K562 (cell line): ENCODE data around the gene CGN. TPM values are rescaled to one million over a fixed set of nuclear protein-coding genes. Genes with fewer than 3 reads are reported as not detected.

Experiments used
- ATAC-seq: fragments of 200-7000 bp; cut with Tn5 transposase; 3 replicates; pipeline ENCODE4 v1.9.1; 2020; ENCODE audit warnings: moderate library complexity
- BruUV-seq: library from RNA; stranded (reverse); fragments of 400-500 nt; replicated peaks from 2 replicates; lab custom pipeline; 2021; lab: Mats Ljungman, UMichigan
- CTCF ChIA-PET: fragments of 300-600 bp; formaldehyde crosslinking; extraction: SDS; loops from one replicate; lab custom pipeline; 2021; ENCODE audit warnings: low intra/inter-chr PET ratio; lab: Yijun Ruan, JAX
- POLR2A ChIA-PET: fragments of 300-600, 350-650 bp; sonication (Branson Sonifier 250); formaldehyde crosslinking; extraction: SDS; loops from one replicate; lab custom pipeline; 2021; ENCODE audit warnings: antibody characterized with exemption, inconsistent platforms; lab: Yijun Ruan, JAX
- DNase-seq, 4 experiments: peaks; one replicate each; pipeline versions ENCODE4 v3.0.0 to v3.0.0-alpha.2; 2011 to 2018; ENCODE audit warnings: low spot score in 3 of 4, mixed read lengths in 3 of 4; ENCODE audit errors: extremely low read depth in 1 of 4
- FAIRE-seq: peaks from 2 replicates; lab custom pipeline; 2011; peaks lifted over from hg19 to GRCh38; lab: Jason Lieb, UNC
- H2AFZ ChIP-seq: 2 replicates; pipeline ENCODE4 v1.6.0; 2011; ENCODE audit warnings: low read depth, low read length, control low read depth, inconsistent platforms
- H3K27ac ChIP-seq: fragments of 200-600 bp; 3 replicates; pipeline ENCODE4 v1.8.0; 2011; ENCODE audit warnings: low read depth, mild to moderate bottlenecking, control low read depth, inconsistent platforms, low read length, moderate library complexity, mixed read lengths; ENCODE audit errors: extremely low read depth
- H3K27me3 ChIP-seq, 2 experiments: fragments of 300-600 bp in 1 of 2; 2 replicates in 1 of 2; 3 replicates in 1 of 2; pipeline versions ENCODE4 v1.6.0 to v1.8.0; 2011; ENCODE audit warnings: inconsistent platforms in 2 of 2, low read length in 2 of 2, mild to moderate bottlenecking in 1 of 2, mixed read lengths in 1 of 2, moderate library complexity in 1 of 2; ENCODE audit not compliant: control insufficient read depth in 2 of 2, insufficient read depth in 2 of 2
- H3K36me3 ChIP-seq: fragments of 300-600 bp; 3 replicates; pipeline ENCODE4 v1.8.0; 2011; ENCODE audit warnings: mild to moderate bottlenecking, low read length, inconsistent platforms; ENCODE audit not compliant: control insufficient read depth, insufficient read depth
- H3K4me1 ChIP-seq, 2 experiments: fragments of 200-600 bp in 1 of 2; replicated peaks in 1 of 2; 2 replicates in 1 of 2; 3 replicates in 1 of 2; pipeline versions ENCODE4 v1.5.1 to v1.8.0; 2011; ENCODE audit warnings: inconsistent platforms in 2 of 2, low read length in 2 of 2, mild to moderate bottlenecking in 1 of 2, mixed read lengths in 1 of 2, moderate library complexity in 1 of 2; ENCODE audit not compliant: control insufficient read depth in 2 of 2, insufficient read depth in 2 of 2
- H3K4me2 ChIP-seq: 2 replicates; pipeline ENCODE4 v1.6.1; 2011; ENCODE audit warnings: low read length, control low read depth, inconsistent platforms, mixed read lengths; ENCODE audit not compliant: insufficient read depth
- H3K4me3 ChIP-seq: fragments of 200-600 bp; sonication (generic), shearing (Covaris generic); 2 replicates; pipeline ENCODE4 v1.5.1; 2016; ENCODE audit warnings: control low read depth, inconsistent platforms
- H3K79me2 ChIP-seq: fragments of 200-600 bp; 3 replicates; pipeline ENCODE4 v1.8.0; 2011; ENCODE audit warnings: low read length, inconsistent platforms; ENCODE audit not compliant: control insufficient read depth, insufficient read depth
- H3K9ac ChIP-seq, 2 experiments: 2 replicates each; pipeline versions ENCODE4 v1.6.0 to v1.6.1; 2011; ENCODE audit warnings: low read depth in 2 of 2, low read length in 2 of 2, control low read depth in 1 of 2, inconsistent platforms in 1 of 2, mild to moderate bottlenecking in 1 of 2, mixed read lengths in 1 of 2; ENCODE audit not compliant: insufficient read depth in 1 of 2
- H3K9me1 ChIP-seq: one replicate; pipeline ENCODE4 v1.6.0; 2011; ENCODE audit warnings: inconsistent platforms, mild to moderate bottlenecking, low read length, moderate library complexity; ENCODE audit not compliant: control insufficient read depth, insufficient read depth
- H3K9me3 ChIP-seq: replicated peaks from 2 replicates; pipeline ENCODE4 v1.5.1; 2011; ENCODE audit warnings: low read depth, low read length, inconsistent platforms; ENCODE audit not compliant: control insufficient read depth, insufficient read depth
- H4K20me1 ChIP-seq: replicated peaks from 2 replicates; pipeline ENCODE4 v1.6.1; 2011; ENCODE audit warnings: low read length, inconsistent platforms, mixed read lengths; ENCODE audit not compliant: control insufficient read depth, insufficient read depth
- CBFA2T3 ChIP-seq: fragments of 450-650 bp; IDR thresholded peaks from 2 replicates; pipeline ENCODE4 v1.6.1; 2017
- CHAMP1 ChIP-seq: fragments of 450-650 bp; IDR thresholded peaks from 2 replicates; pipeline ENCODE4 v1.6.1; 2016; ENCODE audit warnings: mild to moderate bottlenecking
- DNMT1 ChIP-seq: fragments of 450-650 bp; IDR thresholded peaks from 2 replicates; pipeline ENCODE4 v1.6.1; 2016; ENCODE audit warnings: antibody characterized with exemption, mild to moderate bottlenecking
- ELK1 ChIP-seq: sonication (generic); formaldehyde crosslinking; IDR thresholded peaks from 2 replicates; pipeline ENCODE4 v1.8.1; 2022; ENCODE audit warnings: missing genetic modification reagents
- MXD1 ChIP-seq: fragments of 250-450 bp; sonication (Bioruptor Pico); IDR thresholded peaks from 2 replicates; pipeline ENCODE4 v1.8.0; 2021; ENCODE audit warnings: borderline replicate concordance, mild to moderate bottlenecking, moderate library complexity; ENCODE audit not compliant: poor library complexity, severe bottlenecking
- ZNF134 ChIP-seq: fragments of 250-450 bp; sonication (Bioruptor Pico); conservative IDR thresholded peaks from 2 replicates; pipeline ENCODE4 v1.4.0; 2020
- ZSCAN32 ChIP-seq: fragments of 450-650 bp; formaldehyde crosslinking; IDR thresholded peaks from 2 replicates; pipeline ENCODE4 v1.4.0; 2020; ENCODE audit warnings: mild to moderate bottlenecking, moderate library complexity
- WGBS: fragments of 100-300 bp; shearing (Covaris generic); methylation state at CpG from one replicate; pipeline ENCODE4 v1.1.6; 2016; ENCODE audit warnings: low coverage, mixed read lengths; ENCODE audit not compliant: insufficient coverage; ENCODE audit errors: missing lambda C conversion rate; 5-methylcytosine and 5-hydroxymethylcytosine counted together
- in situ Hi-C: fragments of 300-500 bp; cut with MboI; formaldehyde crosslinking; loops from 4 replicates; pipeline ENCODE4 v1.15.0; 2018; ENCODE audit warnings: inconsistent platforms, mixed read lengths
- intact Hi-C: fragments of 100-400 bp; cut with micrococcal nuclease; formaldehyde crosslinking; loops from 2 replicates; pipeline ENCODE4 v1.14.2; 2022
- polyA plus RNA-seq, 8 experiments: library from polyadenylated mRNA; depleted of rRNA in 4 of 8; stranded (reverse) in 5 of 8; unstranded in 3 of 8; fragments of >200 nt; fragmentation: Nextera tagmentation in 2 of 8; fragmentation: Illumina TruSeq in 1 of 8; extraction: Ambion mirVana in 2 of 8; extraction: Trizol in 1 of 8; gene quantifications; 2 replicates each; pipeline versions ENCODE4 v1.2.1 to v1.2.3, GENCODE V29; 2011 to 2014; ENCODE audit warnings: inconsistent platforms in 1 of 8, missing spikeins in 1 of 8
- total RNA-seq, 7 experiments: library from RNA; depleted of rRNA in 6 of 7; stranded (reverse); fragments of >200 nt in 6 of 7; fragmentation: Illumina TruSeq in 2 of 7; extraction: Trizol in 2 of 7; gene quantifications; 2 replicates each; pipeline versions ENCODE4 v1.2.1 to v1.2.3, GENCODE V29; 2011 to 2021; ENCODE audit warnings: low replicate concordance in 1 of 7
- TF ChIP-seq, protein P1 (sequence below): fragments of 450-650 bp; IDR thresholded peaks from 2 replicates; pipeline ENCODE4 v1.6.1; 2016; ENCODE audit warnings: antibody characterized with exemption
- TF ChIP-seq, protein P2 (sequence below): conservative IDR thresholded peaks from 2 replicates; pipeline ENCODE4 v1.6.1; 2011; ENCODE audit warnings: low read depth, mild to moderate bottlenecking, low read length; ENCODE audit not compliant: control insufficient read depth
- TF ChIP-seq, protein P3 (sequence below): sonication (generic); formaldehyde crosslinking; IDR thresholded peaks from 2 replicates; pipeline ENCODE4 v1.8.0; 2022; ENCODE audit warnings: mild to moderate bottlenecking, missing genetic modification reagents
- TF ChIP-seq, protein P4 (sequence below): sonication (generic); formaldehyde crosslinking; IDR thresholded peaks from 2 replicates; pipeline ENCODE4 v1.8.0; 2022; ENCODE audit warnings: missing genetic modification reagents, mild to moderate bottlenecking, moderate library complexity, borderline replicate concordance

Gene CGN
- total and polyA plus RNA-seq, 9 of the 15 experiments (the other 6 are each of a cell fraction or from before 2014, with no cell fraction given), result 0.03 to 1.4 (median 0.14) TPM; not detected in 2

GRCh38 chr1:151509350-151510019 lies 1.7 kb upstream of the CGN start:
- no peak for DNase-seq
- no peak for FAIRE-seq
- CTCF ChIA-PET, result no interaction called here
- Histone ChIP-seq H3K36me3 (no peaks in the 10 kb centered on the region), H3K9me3 (no peaks in the 10 kb centered on the region), H3K27me3 (peaks cover 5 to 32% of the 10 kb centered on the region in 2 experiments; a peak in 3 of 5 replicates), H3K4me1 (peaks cover 8 to 19% of the 10 kb centered on the region in 2 experiments; a peak in 3 of 5 replicates), H4K20me1 (no peaks in the 10 kb centered on the region; the same call in 1 of the 2 replicates), H3K9ac (no peak overlapping the region), H3K79me2 (no peaks in the 10 kb centered on the region), H3K27ac (no peak overlapping the region), H3K4me2 (no peak overlapping the region), H3K4me3 (no peak overlapping the region), H3K9me1 (no peaks in the 10 kb centered on the region), H2AFZ (no peak overlapping the region)
- in situ Hi-C loops (no loop called here), intact Hi-C loops (no loop called here)
- no TSS peak for BruUV-seq
- POLR2A ChIA-PET, result no interaction called here
- no peak for ATAC-seq
- WGBS, result 51% methylated on average over 15 of the region's 15 CpGs
- TF ChIP-seq ELK1 (CRISPR knock-in tag) (no peak), ZNF134 (CRISPR knock-in tag) (no peak), MXD1 (CRISPR knock-in tag) (no peak), DNMT1 (no peak), ZSCAN32 (CRISPR knock-in tag) (no peak), CHAMP1 (no peak), CBFA2T3 (no peak)
- TF ChIP-seq, protein P1, sequence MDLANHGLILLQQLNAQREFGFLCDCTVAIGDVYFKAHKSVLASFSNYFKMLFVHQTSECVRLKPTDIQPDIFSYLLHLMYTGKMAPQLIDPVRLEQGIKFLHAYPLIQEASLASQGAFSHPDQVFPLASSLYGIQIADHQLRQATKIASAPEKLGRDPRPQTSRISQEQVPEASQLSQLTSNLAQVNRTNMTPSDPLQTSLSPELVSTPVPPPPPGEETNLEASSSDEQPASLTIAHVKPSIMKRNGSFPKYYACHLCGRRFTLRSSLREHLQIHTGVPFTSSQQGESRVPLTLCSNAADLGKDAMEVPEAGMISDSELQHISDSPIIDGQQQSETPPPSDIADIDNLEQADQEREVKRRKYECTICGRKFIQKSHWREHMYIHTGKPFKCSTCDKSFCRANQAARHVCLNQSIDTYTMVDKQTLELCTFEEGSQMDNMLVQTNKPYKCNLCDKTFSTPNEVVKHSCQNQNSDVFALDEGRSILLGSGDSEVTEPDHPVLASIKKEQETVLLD, result no peak
- TF ChIP-seq, protein P2, sequence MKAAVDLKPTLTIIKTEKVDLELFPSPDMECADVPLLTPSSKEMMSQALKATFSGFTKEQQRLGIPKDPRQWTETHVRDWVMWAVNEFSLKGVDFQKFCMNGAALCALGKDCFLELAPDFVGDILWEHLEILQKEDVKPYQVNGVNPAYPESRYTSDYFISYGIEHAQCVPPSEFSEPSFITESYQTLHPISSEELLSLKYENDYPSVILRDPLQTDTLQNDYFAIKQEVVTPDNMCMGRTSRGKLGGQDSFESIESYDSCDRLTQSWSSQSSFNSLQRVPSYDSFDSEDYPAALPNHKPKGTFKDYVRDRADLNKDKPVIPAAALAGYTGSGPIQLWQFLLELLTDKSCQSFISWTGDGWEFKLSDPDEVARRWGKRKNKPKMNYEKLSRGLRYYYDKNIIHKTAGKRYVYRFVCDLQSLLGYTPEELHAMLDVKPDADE, result no peak
- TF ChIP-seq, protein P3, sequence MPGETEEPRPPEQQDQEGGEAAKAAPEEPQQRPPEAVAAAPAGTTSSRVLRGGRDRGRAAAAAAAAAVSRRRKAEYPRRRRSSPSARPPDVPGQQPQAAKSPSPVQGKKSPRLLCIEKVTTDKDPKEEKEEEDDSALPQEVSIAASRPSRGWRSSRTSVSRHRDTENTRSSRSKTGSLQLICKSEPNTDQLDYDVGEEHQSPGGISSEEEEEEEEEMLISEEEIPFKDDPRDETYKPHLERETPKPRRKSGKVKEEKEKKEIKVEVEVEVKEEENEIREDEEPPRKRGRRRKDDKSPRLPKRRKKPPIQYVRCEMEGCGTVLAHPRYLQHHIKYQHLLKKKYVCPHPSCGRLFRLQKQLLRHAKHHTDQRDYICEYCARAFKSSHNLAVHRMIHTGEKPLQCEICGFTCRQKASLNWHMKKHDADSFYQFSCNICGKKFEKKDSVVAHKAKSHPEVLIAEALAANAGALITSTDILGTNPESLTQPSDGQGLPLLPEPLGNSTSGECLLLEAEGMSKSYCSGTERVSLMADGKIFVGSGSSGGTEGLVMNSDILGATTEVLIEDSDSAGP (CRISPR knock-in tag), result no peak
- TF ChIP-seq, protein P4, sequence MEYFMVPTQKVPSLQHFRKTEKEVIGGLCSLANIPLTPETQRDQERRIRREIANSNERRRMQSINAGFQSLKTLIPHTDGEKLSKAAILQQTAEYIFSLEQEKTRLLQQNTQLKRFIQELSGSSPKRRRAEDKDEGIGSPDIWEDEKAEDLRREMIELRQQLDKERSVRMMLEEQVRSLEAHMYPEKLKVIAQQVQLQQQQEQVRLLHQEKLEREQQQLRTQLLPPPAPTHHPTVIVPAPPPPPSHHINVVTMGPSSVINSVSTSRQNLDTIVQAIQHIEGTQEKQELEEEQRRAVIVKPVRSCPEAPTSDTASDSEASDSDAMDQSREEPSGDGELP, result no peak
